Retina (tissue), 1 donor: Measurements from ENCODE around the gene CDC42EP3.

Source experiments
- DNase-seq: peaks from one replicate; pipeline ENCODE4 v3.0.0-alpha.2; 2016

The CDC42EP3 gene

GRCh38 chr2:37635504-37636380 is 35.7 kb downstream of the CDC42EP3 start:
- no peak for DNase-seq

- no peak for DNase-seq
Observed at GRCh38 chr2:37634914-37635503, 36.4 kb downstream of the CDC42EP3 start.

GRCh38 chr2:37633845-37634244 is 37.6 kb downstream of the CDC42EP3 start:
- no peak for DNase-seq

GRCh38 chr2:37633234-37633633 is 38.2 kb downstream of the CDC42EP3 start:
- DNase-seq, result no peak

- no peak for DNase-seq
Observed at GRCh38 chr2:37632310-37632709, 39.1 kb downstream of the CDC42EP3 start.

- no peak for DNase-seq
Observed at GRCh38 chr2:37631698-37632097, 39.7 kb downstream of the CDC42EP3 start.

GRCh38 chr2:37631292-37631691 is 40.1 kb downstream of the CDC42EP3 start:
- no peak for DNase-seq

- DNase-seq, result no peak
Observed at GRCh38 chr2:37630776-37631175, 40.7 kb downstream of the CDC42EP3 start.

GRCh38 chr2:37630301-37630700 is 41.1 kb downstream of the CDC42EP3 start:
- DNase-seq, result no peak

GRCh38 chr2:37629529-37629928 is 41.9 kb downstream of the CDC42EP3 start:
- DNase-seq, result no peak

GRCh38 chr2:37627710-37628109 is 43.7 kb downstream of the CDC42EP3 start:
- DNase-seq, result no peak

GRCh38 chr2:37625796-37626571 is 45.5 kb downstream of the CDC42EP3 start:
- DNase-seq, result no peak

- DNase-seq, result no peak
Observed at GRCh38 chr2:37625156-37625555, 46.3 kb downstream of the CDC42EP3 start.

- DNase-seq, result no peak
Observed at GRCh38 chr2:37623971-37624900, 47.2 kb downstream of the CDC42EP3 start.

GRCh38 chr2:37623406-37623805 is 48.0 kb downstream of the CDC42EP3 start:
- no peak for DNase-seq

- DNase-seq, result no peak
Observed at GRCh38 chr2:37622450-37623100, 48.9 kb downstream of the CDC42EP3 start.

GRCh38 chr2:37621199-37621598 is 50.2 kb downstream of the CDC42EP3 start:
- DNase-seq, result no peak

- no peak for DNase-seq
Observed at GRCh38 chr2:37619959-37620300, 51.5 kb downstream of the CDC42EP3 start.

- DNase-seq, result no peak
Observed at GRCh38 chr2:37619230-37619958, 52.0 kb downstream of the CDC42EP3 start.

GRCh38 chr2:37618326-37618725 is 53.1 kb downstream of the CDC42EP3 start:
- DNase-seq, result no peak
